GM12864 (cell line): ENCODE results near the gene KCNK18.

Source experiments
- DNase-seq: peaks from one replicate; pipeline ENCODE4 v3.0.0-alpha.2; 2011; ENCODE audit warnings: low read depth
- H3K4me3 ChIP-seq: 2 replicates; pipeline ENCODE4 v1.5.1; 2011; ENCODE audit warnings: mild to moderate bottlenecking, low read depth, low read length, control low read depth
- TF ChIP-seq, protein P1 (sequence below): IDR thresholded peaks from 2 replicates; pipeline ENCODE4 v1.5.1; 2011; ENCODE audit warnings: low read depth, mild to moderate bottlenecking, moderate library complexity, low read length, control low read depth, inconsistent platforms; ENCODE audit errors: missing control alignments

KCNK18 gene

DNA sequence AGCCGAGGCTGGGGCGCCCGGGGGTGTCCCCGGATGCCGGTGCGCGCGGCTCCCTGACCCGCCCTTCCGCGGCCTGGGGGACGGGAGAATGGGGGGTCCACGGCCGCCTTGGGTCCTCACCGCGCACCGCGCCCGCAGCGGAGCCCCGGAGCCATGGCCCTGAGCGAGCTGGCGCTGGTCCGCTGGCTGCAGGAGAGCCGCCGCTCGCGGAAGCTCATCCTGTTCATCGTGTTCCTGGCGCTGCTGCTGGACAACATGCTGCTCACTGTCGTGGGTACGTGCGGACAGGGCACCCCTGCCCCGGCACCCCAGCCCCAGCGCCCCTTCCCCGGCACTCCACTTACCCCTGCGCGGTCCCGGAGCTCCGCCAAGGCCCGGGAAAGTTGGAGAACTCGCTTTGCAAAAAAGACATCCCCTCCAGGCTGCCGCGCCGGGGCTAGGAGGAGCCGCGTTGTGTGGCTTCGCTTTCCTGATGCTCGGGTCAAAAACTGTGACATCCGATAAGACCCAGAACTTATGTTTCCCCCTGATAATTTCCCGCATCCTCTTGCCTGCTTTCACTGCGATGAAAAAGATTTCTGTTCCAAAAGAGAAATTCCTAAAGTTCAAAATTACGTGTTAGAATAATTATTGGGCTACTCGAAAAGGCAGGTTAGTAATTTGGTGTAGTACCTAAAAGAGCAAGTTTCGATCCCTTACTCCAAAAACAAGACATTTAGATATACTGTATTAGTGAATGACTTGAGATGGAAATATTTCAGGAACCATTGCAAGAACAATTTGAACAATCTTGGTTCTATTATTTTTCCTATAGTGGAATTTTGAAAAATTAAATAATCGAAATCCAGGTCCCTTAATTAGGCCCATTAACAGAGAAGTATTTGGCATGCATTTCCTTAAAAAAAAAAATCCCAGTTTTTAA is 44.5 kb downstream of the KCNK18 start:
- H3K4me3 ChIP-seq: no peak overlapping the region
- DNase-seq: no peak
- TF ChIP-seq, protein P1, sequence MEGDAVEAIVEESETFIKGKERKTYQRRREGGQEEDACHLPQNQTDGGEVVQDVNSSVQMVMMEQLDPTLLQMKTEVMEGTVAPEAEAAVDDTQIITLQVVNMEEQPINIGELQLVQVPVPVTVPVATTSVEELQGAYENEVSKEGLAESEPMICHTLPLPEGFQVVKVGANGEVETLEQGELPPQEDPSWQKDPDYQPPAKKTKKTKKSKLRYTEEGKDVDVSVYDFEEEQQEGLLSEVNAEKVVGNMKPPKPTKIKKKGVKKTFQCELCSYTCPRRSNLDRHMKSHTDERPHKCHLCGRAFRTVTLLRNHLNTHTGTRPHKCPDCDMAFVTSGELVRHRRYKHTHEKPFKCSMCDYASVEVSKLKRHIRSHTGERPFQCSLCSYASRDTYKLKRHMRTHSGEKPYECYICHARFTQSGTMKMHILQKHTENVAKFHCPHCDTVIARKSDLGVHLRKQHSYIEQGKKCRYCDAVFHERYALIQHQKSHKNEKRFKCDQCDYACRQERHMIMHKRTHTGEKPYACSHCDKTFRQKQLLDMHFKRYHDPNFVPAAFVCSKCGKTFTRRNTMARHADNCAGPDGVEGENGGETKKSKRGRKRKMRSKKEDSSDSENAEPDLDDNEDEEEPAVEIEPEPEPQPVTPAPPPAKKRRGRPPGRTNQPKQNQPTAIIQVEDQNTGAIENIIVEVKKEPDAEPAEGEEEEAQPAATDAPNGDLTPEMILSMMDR: no peak

DNA sequence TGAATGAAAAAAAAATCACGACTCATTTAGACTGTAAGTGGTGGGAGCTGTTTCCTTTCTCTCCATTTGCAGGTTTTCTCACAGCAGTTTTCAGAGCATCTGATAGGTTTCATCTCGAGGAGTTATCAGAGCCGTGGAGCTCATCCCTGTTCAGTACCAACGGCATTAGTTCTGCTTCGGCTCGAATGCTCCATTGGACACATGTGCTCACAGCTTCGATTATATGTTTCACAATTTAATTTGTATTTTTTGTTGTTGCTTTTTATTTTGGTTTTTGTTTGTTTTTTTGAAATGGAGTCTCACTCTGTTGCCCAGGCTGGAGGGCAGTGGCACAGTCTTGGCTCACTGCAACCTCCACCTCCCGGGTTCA is 45.2 kb downstream of the KCNK18 start:
- no peak for DNase-seq
- TF ChIP-seq, protein P1: no peak
- no peak overlapping the region for H3K4me3 ChIP-seq

DNA sequence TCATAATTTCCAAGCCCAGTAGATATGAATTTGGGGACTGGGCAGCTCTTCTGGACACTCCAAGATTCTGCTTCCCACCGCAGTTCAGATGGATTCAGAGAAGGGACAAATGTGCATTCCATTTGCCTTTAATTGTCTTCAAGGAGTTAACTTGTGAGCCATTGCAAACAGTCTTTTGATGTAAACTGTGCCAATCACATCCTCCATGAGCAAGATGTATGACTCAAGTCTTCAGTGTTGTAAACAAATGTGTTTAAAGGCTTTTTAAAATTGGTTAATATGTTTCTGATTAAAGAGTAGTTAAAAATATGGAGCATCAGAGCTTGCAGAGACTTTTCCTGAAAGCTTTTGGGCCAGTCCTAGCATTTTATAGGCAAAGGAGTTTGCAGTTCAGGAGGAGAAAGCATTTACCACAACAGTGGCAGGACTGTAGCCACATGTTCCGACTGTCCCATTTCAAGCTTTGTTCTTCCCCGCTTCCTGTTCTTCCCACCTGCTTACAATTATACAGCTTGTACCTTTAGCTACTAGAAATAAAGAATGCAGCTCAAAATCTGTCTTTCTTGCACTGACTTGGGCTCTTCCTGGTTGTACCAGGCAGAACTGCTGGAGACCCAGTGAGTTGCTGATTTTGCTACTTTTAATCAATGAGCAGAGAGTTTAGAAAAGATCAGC is 49.8 kb downstream of the KCNK18 start:
- H3K4me3 ChIP-seq: no peak overlapping the region
- TF ChIP-seq, protein P1: no peak
- DNase-seq: no peak

DNA sequence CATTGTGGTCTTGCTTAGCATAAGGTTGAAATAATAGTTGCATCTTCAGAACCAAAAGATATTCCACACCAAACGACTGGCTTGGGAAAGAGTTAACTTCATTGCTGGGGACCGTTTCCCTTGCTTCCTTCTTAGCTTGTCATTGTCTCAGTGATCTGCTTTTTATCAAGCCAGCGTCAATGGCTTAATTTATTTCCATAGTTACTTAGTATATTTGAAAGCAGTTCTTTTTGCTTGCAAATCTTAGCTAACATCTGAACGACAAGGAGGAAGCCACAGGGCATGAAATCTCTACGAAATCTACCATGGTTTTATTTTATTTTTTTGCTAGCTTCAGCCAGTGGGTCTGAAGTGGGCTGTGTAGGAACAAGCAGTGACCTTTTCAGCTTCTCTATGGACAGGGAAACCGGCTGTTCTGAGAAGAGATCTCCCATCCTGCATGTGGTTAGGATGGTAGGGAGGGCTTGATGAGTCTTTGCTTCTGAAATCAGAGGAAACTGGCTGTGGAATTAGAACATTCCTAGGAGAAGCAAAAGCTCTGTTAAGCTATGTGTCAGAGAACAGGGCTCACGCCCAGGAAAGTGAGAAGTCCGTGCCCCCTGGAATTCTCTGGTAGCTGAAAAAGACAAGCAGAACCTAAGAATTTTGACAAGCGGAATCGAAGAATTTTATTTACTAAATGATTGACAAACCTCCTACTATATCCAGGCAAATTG is 51.6 kb downstream of the KCNK18 start:
- TF ChIP-seq, protein P1: no peak
- H3K4me3 ChIP-seq: no peak overlapping the region
- no peak for DNase-seq

DNA sequence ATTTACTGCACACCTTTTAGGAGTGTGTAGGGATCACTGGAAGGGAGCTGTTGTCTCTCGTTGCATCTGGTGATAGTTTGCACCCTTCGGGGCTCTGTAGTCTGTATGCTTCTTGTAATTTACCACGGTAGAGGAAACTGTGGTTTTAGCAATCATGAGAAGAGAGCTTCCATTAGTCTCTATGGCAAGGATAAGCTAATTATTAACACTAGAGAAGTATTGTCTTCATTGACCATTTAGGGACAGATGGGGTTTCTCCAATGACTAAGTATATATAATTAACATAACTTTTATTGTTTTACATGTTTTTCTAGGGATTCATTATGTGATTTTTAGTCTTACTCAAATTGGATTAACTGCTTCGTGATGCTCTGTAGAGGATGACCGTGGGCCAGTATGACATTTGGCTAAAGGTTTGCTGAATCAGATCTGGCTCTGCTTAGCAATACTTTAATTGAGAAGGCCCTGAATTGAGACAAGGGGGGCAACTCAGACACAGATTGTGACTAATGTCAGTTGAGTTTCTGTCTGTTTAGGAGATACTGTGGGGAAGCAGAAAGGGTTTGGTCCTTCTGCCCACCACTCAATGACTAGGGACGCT is 52.3 kb downstream of the KCNK18 start:
- DNase-seq: no peak
- TF ChIP-seq, protein P1: no peak
- no peak overlapping the region for H3K4me3 ChIP-seq

DNA sequence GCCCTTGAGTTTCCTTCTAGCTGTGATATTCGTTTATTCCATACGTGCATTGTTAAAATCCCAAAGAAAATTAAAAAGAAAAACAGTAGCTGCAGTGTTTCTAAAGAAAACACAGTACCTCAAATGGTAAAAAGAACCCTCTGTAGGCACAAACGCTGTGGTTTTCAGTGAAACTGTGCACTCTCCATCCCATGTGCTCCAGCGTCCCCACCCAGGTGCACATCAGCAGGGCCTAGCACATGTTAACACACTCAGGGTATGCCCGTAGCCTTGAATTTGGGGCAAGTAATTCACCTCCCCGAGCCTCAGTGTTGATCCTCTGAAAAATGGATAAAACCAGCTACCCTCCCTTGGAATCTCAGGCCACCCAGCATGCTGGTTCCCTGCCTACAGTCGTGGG is 53.1 kb downstream of the KCNK18 start:
- TF ChIP-seq, protein P1: no peak
- no peak for DNase-seq
- H3K4me3 ChIP-seq: no peak overlapping the region
